Fibroblast of villous mesenchyme (primary cell): ENCODE measurements around the gene SMOC1. TPM values are rescaled to one million over a fixed set of nuclear protein-coding genes. Genes with fewer than 3 reads are reported as not detected.
"Not testable (repeated sequence)": the region's sequence is repeated elsewhere in the genome, so short reads cannot be mapped to it uniquely, and the experiment has no call there.

ENCODE experiments used
- DNase-seq: peaks from one replicate; pipeline ENCODE4 v3.0.0-alpha.2; 2010; ENCODE audit warnings: low read depth
- H3K4me3 ChIP-seq: 2 replicates; pipeline ENCODE4 v1.5.1; 2011; ENCODE audit warnings: low read depth, mild to moderate bottlenecking, low read length
- total RNA-seq: library from RNA; depleted of rRNA; stranded (reverse); fragments of >200 nt; gene quantifications from 2 replicates; pipeline ENCODE4 v1.2.3, GENCODE V29; 2012
- TF ChIP-seq, protein P1 (sequence below): IDR thresholded peaks from 2 replicates; pipeline ENCODE4 v1.5.1; 2012; ENCODE audit warnings: low read depth, mild to moderate bottlenecking, low read length; ENCODE audit not compliant: insufficient read depth

The SMOC1 gene
- total RNA-seq, 1 donor = not detected

DNA sequence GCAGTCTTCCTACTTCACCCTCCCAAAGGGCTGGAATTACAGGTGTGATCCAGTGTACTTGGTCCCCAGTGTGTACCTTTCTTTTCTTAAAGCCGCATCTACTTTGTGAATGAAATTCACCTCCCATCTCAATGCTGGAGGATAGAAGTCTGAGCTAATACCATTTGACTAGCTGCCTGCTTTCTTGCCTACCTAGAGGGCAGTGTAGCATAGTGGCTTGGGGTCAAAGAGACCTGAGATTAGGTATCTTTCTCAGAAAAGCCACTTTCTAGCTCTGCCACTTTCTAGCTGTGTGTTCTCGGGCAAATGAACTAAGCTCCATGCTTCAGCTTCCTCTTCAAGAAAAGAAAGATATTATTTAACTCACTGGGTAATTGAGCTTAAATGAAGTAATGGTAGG, 16.9 kb downstream of the SMOC1 start:
- H3K4me3 ChIP-seq = no peak overlapping the region
- TF ChIP-seq, protein P1, sequence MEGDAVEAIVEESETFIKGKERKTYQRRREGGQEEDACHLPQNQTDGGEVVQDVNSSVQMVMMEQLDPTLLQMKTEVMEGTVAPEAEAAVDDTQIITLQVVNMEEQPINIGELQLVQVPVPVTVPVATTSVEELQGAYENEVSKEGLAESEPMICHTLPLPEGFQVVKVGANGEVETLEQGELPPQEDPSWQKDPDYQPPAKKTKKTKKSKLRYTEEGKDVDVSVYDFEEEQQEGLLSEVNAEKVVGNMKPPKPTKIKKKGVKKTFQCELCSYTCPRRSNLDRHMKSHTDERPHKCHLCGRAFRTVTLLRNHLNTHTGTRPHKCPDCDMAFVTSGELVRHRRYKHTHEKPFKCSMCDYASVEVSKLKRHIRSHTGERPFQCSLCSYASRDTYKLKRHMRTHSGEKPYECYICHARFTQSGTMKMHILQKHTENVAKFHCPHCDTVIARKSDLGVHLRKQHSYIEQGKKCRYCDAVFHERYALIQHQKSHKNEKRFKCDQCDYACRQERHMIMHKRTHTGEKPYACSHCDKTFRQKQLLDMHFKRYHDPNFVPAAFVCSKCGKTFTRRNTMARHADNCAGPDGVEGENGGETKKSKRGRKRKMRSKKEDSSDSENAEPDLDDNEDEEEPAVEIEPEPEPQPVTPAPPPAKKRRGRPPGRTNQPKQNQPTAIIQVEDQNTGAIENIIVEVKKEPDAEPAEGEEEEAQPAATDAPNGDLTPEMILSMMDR = no peak
- DNase-seq = no peak

DNA sequence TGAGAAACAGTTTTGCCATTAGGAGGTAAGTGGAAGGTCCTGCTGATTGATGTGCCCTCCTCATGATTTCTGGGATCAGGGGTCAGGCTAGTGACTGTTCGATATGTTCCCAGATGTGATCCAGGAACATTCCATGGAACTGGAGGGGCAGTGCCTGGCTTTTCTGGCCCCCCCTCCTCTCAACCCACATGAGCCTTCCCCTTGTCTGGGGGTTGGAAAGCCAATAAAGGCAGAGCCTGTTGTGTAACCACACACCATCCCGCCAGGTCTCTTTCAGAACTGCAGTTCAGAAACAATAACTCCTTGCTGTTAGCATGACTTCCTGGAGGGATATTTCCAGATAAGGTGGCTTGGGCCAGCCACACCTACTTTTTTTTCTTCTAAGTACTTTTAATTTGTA, 17.8 kb downstream of the SMOC1 start:
- TF ChIP-seq, protein P1 = no peak
- H3K4me3 ChIP-seq = no peak overlapping the region
- no peak for DNase-seq

DNA sequence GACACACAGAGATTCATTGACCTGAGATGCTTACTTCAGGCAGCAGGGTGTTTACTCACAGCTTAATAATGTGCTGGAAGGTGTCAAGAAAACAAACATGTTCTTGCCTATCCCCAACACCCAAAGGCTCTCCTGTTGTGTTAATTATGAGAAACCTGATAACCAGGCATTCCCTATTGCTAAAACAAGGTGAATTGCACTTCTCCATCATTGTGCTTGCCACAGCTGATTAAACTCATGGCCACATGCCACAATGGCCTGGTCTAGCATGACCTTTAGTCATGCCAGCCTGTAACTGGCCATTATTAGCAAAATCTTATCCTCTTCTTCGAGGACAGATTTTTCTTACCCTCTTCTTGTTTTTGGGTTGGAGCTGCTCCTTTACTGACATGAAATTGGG, 21.4 kb downstream of the SMOC1 start:
- TF ChIP-seq, protein P1 = no peak
- H3K4me3 ChIP-seq = no peak overlapping the region
- DNase-seq = no peak

DNA sequence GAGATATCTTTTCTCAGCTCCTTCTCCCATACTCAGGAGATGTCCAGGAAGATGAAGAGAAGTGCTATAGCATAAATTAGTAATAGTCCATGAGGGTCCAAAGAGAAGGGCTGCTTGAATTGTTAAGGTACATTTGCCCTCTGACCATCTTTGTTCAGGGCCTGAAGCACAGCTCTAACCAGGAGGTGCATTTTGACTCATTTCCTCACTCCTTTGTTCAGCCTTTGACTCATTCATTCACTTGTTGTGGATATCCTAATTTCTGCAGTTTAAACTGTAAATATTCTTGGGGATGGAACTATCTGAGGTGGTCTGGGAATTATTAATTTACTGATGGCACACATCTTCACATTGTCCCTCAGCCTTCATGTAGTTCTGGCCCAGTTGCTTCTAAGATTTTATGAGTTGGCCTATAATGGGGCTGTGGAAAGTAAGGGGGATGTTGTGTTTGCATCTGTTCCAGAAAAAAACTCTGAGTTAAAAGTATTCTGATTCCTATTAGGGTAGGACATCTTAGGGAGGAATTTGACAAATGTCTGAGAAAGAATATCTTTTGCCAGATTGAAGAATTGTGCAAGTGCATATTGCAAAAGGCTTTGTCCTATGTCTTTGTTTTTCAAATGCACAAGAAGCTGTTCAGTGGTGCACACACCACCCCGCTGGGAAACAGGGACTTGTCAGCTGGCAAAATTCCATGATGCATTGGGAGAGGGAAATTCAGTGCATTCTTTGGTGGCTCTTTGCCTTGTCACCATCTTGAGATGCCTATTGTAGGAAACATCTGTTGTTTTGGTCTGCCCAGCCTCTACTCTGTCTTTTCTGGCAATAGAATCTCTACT, 22.1 kb downstream of the SMOC1 start:
- no peak overlapping the region for H3K4me3 ChIP-seq
- no peak for DNase-seq
- TF ChIP-seq, protein P1 = no peak

DNA sequence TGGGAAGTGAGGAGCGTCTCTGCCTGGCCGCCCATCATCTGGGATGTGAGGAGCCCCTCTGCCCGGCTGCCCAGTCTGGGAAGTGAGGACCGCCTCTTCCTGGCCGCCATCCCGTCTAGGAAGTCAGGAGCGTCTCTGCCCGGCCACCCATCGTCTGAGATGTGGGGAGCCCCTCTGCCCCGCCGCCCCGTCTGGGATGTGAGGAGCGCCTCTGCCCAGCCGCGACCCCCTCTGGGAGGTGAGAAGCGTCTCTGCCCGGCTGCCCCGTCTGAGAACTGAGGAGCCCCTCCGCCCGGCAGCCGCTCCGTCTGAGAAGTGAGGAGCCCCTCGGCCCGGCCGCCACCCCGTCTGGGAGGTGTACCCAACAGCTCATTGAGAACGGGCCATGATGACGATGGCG, 23.8 kb downstream of the SMOC1 start:
- not testable (repeated sequence) for H3K4me3 ChIP-seq, DNase-seq

DNA sequence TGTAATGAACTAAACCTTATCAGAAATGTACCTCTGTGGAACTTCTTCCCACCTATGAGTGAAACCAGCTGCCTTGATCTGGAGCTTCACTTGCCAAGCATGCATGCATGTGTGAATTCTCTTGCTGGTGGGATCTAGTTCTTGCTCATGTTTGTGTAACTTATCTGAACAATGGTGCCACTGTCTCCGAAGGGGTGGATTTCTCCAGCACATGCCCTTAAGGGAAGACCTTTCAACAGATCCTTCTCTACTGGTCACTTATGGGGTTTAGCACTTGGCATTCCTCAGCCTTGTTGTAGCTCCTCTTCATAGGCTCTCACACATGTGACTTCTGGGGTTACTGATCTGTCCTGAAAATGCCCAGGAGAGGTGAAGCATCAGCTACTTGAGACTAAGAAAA, 25.0 kb downstream of the SMOC1 start:
- H3K4me3 ChIP-seq = no peak overlapping the region
- no peak for DNase-seq
- TF ChIP-seq, protein P1 = no peak

DNA sequence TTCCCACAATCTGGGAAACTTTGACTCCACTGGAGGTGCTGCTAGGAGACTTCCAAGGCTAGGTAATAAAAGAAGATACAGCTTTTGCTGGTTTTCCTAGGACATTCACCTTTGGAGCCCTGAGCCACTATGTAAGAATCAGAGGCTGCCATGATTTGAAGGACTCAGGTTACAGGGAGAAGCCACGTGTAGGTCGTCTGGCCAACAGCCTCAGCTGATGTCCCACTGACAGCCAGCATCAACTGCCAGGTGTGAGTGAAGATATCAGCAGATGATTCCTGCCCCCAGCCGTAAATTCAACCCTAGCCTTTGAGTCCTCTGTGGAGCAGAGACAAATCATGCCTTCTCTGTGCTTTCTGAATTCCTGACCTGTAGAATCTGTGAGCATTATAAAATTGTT, 27.0 kb downstream of the SMOC1 start:
- no peak overlapping the region for H3K4me3 ChIP-seq
- TF ChIP-seq, protein P1 = no peak
- DNase-seq = no peak
